ENCODE results near the gene TSSK2.

- TF ChIP-seq, protein P1, sequence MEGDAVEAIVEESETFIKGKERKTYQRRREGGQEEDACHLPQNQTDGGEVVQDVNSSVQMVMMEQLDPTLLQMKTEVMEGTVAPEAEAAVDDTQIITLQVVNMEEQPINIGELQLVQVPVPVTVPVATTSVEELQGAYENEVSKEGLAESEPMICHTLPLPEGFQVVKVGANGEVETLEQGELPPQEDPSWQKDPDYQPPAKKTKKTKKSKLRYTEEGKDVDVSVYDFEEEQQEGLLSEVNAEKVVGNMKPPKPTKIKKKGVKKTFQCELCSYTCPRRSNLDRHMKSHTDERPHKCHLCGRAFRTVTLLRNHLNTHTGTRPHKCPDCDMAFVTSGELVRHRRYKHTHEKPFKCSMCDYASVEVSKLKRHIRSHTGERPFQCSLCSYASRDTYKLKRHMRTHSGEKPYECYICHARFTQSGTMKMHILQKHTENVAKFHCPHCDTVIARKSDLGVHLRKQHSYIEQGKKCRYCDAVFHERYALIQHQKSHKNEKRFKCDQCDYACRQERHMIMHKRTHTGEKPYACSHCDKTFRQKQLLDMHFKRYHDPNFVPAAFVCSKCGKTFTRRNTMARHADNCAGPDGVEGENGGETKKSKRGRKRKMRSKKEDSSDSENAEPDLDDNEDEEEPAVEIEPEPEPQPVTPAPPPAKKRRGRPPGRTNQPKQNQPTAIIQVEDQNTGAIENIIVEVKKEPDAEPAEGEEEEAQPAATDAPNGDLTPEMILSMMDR (conservative IDR thresholded peaks at IDR 0.05 in 1 of 2, IDR thresholded peaks at IDR 0.05 in 1 of 2; ENCODE audit: extremely low read depth in 1 of 2, insufficient read depth in 1 of 2, low read depth in 1 of 2, low read length in 2 of 2): no peak
- no peak for TF ChIP-seq EZH2 (IDR thresholded peaks at IDR 0.05; ENCODE audit: borderline replicate concordance, low read length)
These were observed 41.3 kb downstream of the TSSK2 start for GRCh38 chr22:19172213-19173046.
